ENCODE measurements around the gene ARSD.
"Not testable (repeated sequence)": the region's sequence is repeated elsewhere in the genome, so short reads cannot be mapped to it uniquely, and the experiment has no call there.

Gene ARSD

DNA sequence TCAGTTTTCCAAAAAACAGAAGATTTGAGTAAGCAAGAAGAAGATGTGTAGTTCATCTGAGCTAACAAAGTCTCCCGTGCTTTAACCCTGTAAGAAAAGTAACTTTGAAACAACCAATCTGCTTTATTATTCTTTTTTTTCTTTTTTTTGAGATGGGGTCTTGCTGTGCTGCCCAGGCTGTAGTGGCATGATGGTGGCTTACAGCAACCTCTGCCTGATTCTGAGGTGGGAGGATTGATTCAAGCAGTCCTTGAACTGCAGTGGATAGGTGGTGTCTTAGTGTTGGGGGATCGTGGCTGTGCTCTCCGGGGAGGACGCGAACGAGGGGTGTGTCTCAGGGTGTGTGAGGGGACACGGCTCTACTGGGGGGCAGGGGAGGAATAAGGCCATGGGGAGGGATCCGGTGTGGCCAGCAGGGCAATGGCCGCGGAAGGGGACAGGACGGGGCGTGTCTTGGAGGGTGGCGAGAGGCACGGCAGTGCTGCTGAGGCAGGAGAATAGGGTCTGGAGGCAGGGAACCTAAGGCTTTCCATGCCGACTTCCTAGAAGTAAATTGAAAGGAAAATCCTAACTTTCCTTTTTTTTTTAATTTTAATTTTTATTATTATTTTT lies 2.4 kb downstream of the ARSD start:
- DNase-seq (ENCODE audit: low read depth): no peak
- no peak overlapping the region for H3K4me3 ChIP-seq (ENCODE audit: low read depth, low read length)
- TF ChIP-seq MAX (IDR thresholded peaks at IDR 0.05; ENCODE audit: low read depth, low read length) (no peak), MYC (IDR thresholded peaks at IDR 0.05; ENCODE audit: low read depth, low read length) (no peak), POLR2A (IDR thresholded peaks at IDR 0.05; ENCODE audit: extremely low read depth, insufficient read length) (no peak)
- TF ChIP-seq, protein P1, sequence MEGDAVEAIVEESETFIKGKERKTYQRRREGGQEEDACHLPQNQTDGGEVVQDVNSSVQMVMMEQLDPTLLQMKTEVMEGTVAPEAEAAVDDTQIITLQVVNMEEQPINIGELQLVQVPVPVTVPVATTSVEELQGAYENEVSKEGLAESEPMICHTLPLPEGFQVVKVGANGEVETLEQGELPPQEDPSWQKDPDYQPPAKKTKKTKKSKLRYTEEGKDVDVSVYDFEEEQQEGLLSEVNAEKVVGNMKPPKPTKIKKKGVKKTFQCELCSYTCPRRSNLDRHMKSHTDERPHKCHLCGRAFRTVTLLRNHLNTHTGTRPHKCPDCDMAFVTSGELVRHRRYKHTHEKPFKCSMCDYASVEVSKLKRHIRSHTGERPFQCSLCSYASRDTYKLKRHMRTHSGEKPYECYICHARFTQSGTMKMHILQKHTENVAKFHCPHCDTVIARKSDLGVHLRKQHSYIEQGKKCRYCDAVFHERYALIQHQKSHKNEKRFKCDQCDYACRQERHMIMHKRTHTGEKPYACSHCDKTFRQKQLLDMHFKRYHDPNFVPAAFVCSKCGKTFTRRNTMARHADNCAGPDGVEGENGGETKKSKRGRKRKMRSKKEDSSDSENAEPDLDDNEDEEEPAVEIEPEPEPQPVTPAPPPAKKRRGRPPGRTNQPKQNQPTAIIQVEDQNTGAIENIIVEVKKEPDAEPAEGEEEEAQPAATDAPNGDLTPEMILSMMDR (IDR thresholded peaks at IDR 0.05; ENCODE audit: low read depth, low read length): no peak

DNA sequence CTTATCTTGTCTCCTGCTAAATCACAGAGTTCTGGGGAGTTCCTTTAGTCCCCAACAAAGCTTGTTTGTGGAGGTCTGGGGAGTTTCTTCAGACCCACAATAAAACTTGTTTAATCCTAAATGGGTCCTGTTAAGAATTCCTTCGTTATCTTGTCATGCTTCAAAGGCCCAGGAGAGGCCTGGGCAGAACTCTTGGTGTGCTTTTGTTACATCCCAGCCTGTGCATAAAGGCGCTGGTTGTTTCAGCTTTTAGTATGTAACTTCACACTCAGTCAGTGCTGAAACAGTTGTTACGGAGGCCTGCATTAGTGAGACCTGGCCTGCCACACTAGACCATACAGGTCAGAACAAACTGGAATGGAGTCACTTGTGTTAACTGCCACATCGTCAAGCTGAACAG lies 2.9 kb downstream of the ARSD start:
- DNase-seq (ENCODE audit: low read depth); H3K4me3 ChIP-seq (ENCODE audit: low read depth, low read length): not testable (repeated sequence)

GRCh38 chrX:2924151-2924550 lies 5.0 kb downstream of the ARSD start:
- no peak overlapping the region for H3K4me3 ChIP-seq (ENCODE audit: low read depth, low read length)
- no peak for TF ChIP-seq MAX (IDR thresholded peaks at IDR 0.05; ENCODE audit: low read depth, low read length)
- TF ChIP-seq, protein P1 (IDR thresholded peaks at IDR 0.05; ENCODE audit: low read depth, low read length): no peak
- DNase-seq (ENCODE audit: low read depth): no peak

- DNase-seq (ENCODE audit: low read depth): no peak
- TF ChIP-seq POLR2A (IDR thresholded peaks at IDR 0.05; ENCODE audit: extremely low read depth, insufficient read length): no peak
- no peak for TF ChIP-seq MYC (IDR thresholded peaks at IDR 0.05; ENCODE audit: low read depth, low read length)
- no peak for TF ChIP-seq MAX (IDR thresholded peaks at IDR 0.05; ENCODE audit: low read depth, low read length)
- TF ChIP-seq, protein P1 (IDR thresholded peaks at IDR 0.05; ENCODE audit: low read depth, low read length): no peak
Measured at GRCh38 chrX:2921750-2922149, 7.4 kb downstream of the ARSD start.

DNA sequence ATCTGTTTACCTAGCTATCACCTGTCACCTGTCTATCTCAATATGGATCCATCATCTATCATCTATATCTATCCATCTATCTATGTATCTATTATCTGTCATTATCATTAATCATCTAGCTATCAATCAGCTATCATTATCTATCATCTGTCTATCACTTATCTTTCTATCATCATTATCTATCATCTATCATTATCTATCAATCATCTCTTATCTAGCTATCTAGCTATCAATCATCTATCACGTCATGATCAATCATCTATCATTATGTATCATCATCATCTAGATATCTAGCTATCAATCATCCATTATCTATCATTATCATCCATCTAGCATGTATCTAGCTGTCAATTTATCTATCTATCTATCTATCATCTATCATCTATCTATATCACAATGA lies 7.9 kb downstream of the ARSD start:
- no peak for DNase-seq (ENCODE audit: low read depth)
- TF ChIP-seq POLR2A (IDR thresholded peaks at IDR 0.05; ENCODE audit: extremely low read depth, insufficient read length) (no peak), MAX (IDR thresholded peaks at IDR 0.05; ENCODE audit: low read depth, low read length) (no peak), MYC (IDR thresholded peaks at IDR 0.05; ENCODE audit: low read depth, low read length) (no peak)
- TF ChIP-seq, protein P1 (IDR thresholded peaks at IDR 0.05; ENCODE audit: low read depth, low read length): no peak

More at GRCh38 chrX:2921750-2922149, 7.4 kb downstream of the ARSD start:
- no peak overlapping the region for H3K4me3 ChIP-seq (ENCODE audit: low read depth, low read length)

GRCh38 chrX:2917767-2918166 lies 11.4 kb downstream of the ARSD start:
- no peak for DNase-seq (ENCODE audit: low read depth)

More for the DNA sequence above, 7.9 kb downstream of the ARSD start:
- no peak overlapping the region for H3K4me3 ChIP-seq (ENCODE audit: low read depth, low read length)

More at GRCh38 chrX:2917767-2918166, 11.4 kb downstream of the ARSD start:
- TF ChIP-seq, protein P1 (IDR thresholded peaks at IDR 0.05; ENCODE audit: low read depth, low read length): no peak
- TF ChIP-seq MYC (IDR thresholded peaks at IDR 0.05; ENCODE audit: low read depth, low read length): no peak
- TF ChIP-seq MAX (IDR thresholded peaks at IDR 0.05; ENCODE audit: low read depth, low read length): no peak
- TF ChIP-seq POLR2A (IDR thresholded peaks at IDR 0.05; ENCODE audit: extremely low read depth, insufficient read length): no peak
- no peak overlapping the region for H3K4me3 ChIP-seq (ENCODE audit: low read depth, low read length)
